ENCODE measurements around the gene RNF182. TPM values are rescaled to one million over a fixed set of nuclear protein-coding genes. Genes with fewer than 3 reads are reported as not detected.
"Not testable (repeated sequence)": the region's sequence is repeated elsewhere in the genome, so short reads cannot be mapped to it uniquely, and the experiment has no call there.

RNF182 gene
- total and polyA plus RNA-seq, 2 donors (not counting 3 experiments of a cell fraction or from before 2014, with no cell fraction given), result 0.43 to 0.93 TPM

DNA sequence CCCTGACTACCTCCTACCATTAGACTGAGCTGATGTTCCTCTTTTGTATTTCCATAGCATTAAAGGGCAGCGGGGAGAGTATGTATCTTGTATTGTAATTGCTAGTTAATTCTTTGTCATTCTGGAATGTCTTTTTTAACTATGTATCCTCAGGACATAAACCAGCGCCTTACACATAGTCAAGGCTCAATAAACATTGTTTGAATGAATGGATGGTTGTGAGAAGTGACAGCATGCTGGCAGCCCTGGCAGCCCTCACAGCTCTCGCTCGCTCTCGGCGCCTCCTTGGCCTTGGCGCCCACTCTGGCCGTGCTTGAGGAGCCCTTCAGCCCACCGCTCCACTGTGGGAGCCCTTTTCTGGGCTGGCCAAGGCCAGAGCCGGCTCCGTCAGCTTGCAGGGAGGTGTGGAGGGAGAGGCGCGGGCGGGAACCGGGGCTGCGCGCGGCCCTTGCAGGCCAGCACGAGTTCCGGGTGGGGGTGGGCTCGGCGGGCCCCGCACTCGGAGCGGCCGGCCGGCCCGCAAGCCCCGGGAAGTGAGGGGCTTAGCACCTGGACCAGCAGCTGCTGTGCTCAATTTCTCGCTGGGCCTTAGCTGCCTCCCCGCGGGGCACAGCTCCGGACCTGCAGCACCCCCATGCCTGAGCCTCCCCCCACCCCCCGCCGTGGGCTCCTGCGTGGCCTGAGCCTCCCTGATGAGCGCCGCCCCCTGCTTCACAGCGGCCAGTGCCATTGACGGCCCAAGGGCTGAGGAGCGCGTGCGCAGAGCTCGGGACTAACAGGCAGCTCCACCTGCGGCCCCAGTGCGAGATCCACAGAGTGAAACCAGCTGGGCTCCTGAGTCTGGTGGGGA, 93.1 kb downstream of the RNF182 start:
- no peak overlapping the region for H3K4me3 ChIP-seq (replicated peaks in 1 of 3; ENCODE audit: insufficient read depth in 1 of 3, low read depth in 1 of 3, low read length in 3 of 3)
- H3K4me1 ChIP-seq (ENCODE audit: control insufficient read depth, extremely low read depth, insufficient read depth, low read length), result no peaks in the 10 kb centered on the region
- no peak for FAIRE-seq
- no peak overlapping the region for H2AFZ ChIP-seq (ENCODE audit: low read depth, low read length)
- ChIA-PET POLR2A (no interaction called here), CTCF (interaction anchor here (1.3 kb wide), 1 partner anchor 49 kb away, joined by 5 read pairs; no protein-coding TSS in a partner anchor)
- no peak overlapping the region for H3K9ac ChIP-seq (replicated peaks; ENCODE audit: extremely low read depth, insufficient read depth, low read length)
- dilution Hi-C loops (cut with MboI; ENCODE audit: extremely low pct_ligation_motif_present, low sequenced_read_pairs), result no loop called here
- H3K79me2 ChIP-seq (ENCODE audit: control insufficient read depth, insufficient read depth, low read length), result no peaks in the 10 kb centered on the region
- no peaks in the 10 kb centered on the region for H3K9me1 ChIP-seq (replicated peaks; ENCODE audit: control insufficient read depth, extremely low read depth, insufficient read depth, low read length)
- no peaks in the 10 kb centered on the region for H3K36me3 ChIP-seq (ENCODE audit: control insufficient read depth in 2 of 2, extremely low read depth in 1 of 2, insufficient read depth in 2 of 2, low read length in 2 of 2)
- no peaks in the 10 kb centered on the region for H3K27me3 ChIP-seq (ENCODE audit: control insufficient read depth in 2 of 2, insufficient read depth in 2 of 2, low read length in 2 of 2)
- H3K27ac ChIP-seq (ENCODE audit: insufficient read depth, low read depth, low read length), result no peak overlapping the region
- TF ChIP-seq JUN (IDR thresholded peaks at IDR 0.05; ENCODE audit: borderline replicate concordance, insufficient read depth, insufficient read length, low read depth), result no peak
- no peak overlapping the region for H3K4me2 ChIP-seq (ENCODE audit: insufficient read depth, low read length)
- intact Hi-C loops (cut with micrococcal nuclease), result no loop called here
- no peak for DNase-seq (ENCODE audit: low read depth, low spot score)
- no peaks in the 10 kb centered on the region for H3K9me3 ChIP-seq (replicated peaks; ENCODE audit: control insufficient read depth, insufficient read depth, low read length)
- no TSS peak for BruUV-seq (replicated peaks)
- H4K20me1 ChIP-seq (replicated peaks; ENCODE audit: control insufficient read depth, extremely low read depth, insufficient read depth, low read length), result no peaks in the 10 kb centered on the region

DNA sequence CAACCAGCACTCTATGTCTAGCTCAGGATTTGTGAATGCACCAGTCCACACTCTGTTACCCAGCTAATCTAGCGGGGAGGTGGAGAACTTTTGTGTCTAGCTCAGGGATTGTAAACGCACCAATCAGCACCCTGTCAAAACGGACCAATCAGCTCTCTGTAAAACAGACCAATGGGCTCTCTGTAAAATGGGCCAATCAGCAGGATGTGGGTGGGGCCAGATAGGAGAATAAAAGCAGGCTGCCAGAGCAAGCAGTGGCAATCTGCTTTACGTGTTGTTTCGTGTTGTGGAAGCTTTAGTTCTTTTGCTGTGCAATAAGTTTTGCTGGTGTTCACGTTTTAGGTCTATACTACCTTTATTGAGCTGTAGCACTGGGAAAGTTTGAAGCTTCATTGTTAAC, 93.8 kb downstream of the RNF182 start:
- H3K4me3 ChIP-seq (replicated peaks in 1 of 3; ENCODE audit: insufficient read depth in 1 of 3, low read depth in 1 of 3, low read length in 3 of 3); DNase-seq (ENCODE audit: low read depth, low spot score); H3K4me1 ChIP-seq (ENCODE audit: control insufficient read depth, extremely low read depth, insufficient read depth, low read length); H3K36me3 ChIP-seq (ENCODE audit: control insufficient read depth in 2 of 2, extremely low read depth in 1 of 2, insufficient read depth in 2 of 2, low read length in 2 of 2); H3K9ac ChIP-seq (replicated peaks; ENCODE audit: extremely low read depth, insufficient read depth, low read length); H3K9me1 ChIP-seq (replicated peaks; ENCODE audit: control insufficient read depth, extremely low read depth, insufficient read depth, low read length); BruUV-seq (replicated peaks); dilution Hi-C loops (cut with MboI; ENCODE audit: extremely low pct_ligation_motif_present, low sequenced_read_pairs); H3K27ac ChIP-seq (ENCODE audit: insufficient read depth, low read depth, low read length); FAIRE-seq; H2AFZ ChIP-seq (ENCODE audit: low read depth, low read length); H3K27me3 ChIP-seq (ENCODE audit: control insufficient read depth in 2 of 2, insufficient read depth in 2 of 2, low read length in 2 of 2); H3K9me3 ChIP-seq (replicated peaks; ENCODE audit: control insufficient read depth, insufficient read depth, low read length); POLR2A ChIA-PET; H3K4me2 ChIP-seq (ENCODE audit: insufficient read depth, low read length); intact Hi-C loops (cut with micrococcal nuclease); H4K20me1 ChIP-seq (replicated peaks; ENCODE audit: control insufficient read depth, extremely low read depth, insufficient read depth, low read length); H3K79me2 ChIP-seq (ENCODE audit: control insufficient read depth, insufficient read depth, low read length): not testable (repeated sequence)
- CTCF ChIA-PET, result interaction anchor here (1.3 kb wide), 1 partner anchor 48 kb away, joined by 5 read pairs; no protein-coding TSS in a partner anchor

All from endothelial cell of umbilical vein (primary cell).